ENCODE results near the gene C20orf173. TPM values are rescaled to one million over a fixed set of nuclear protein-coding genes. Genes with fewer than 3 reads are reported as not detected.
"Not testable (repeated sequence)": the region's sequence is repeated elsewhere in the genome, so short reads cannot be mapped to it uniquely, and the experiment has no call there.

The C20orf173 gene
- total RNA-seq, 2 experiments from 2014 or later = not detected

DNA sequence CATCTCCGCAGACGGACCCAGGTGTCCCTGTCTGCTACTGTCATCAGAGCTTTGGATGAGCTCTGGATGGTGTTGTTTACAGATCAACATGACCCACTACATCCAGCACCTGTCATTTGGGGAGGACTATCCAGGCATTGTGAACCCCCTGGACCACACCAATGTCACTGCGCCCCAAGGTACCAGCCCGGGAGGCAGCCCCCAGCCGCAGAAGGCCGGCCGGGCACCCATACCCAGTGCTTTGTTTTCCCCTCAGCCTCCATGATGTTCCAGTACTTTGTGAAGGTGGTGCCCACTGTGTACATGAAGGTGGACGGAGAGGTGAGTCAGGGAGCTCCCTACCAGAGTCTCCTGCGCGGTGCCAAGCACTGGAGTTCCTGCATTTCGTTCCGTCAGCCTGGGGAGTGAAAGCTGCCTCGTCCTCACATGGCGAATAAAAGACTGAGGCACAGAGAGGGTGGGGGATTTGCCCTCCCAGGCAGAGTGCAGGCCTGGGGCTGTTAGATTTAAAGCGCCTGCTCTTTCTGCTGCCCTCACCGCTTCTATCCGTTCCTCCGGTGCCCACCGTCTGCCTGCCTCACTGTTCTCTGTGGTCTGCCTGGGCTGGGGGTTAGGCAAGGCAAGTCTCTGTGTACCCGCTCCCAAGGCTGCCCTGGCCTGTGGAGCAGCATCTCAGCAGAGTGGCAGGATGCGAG is 26.6 kb upstream of the C20orf173 start:
- no peak overlapping the region for H3K4me3 ChIP-seq (ENCODE audit: low read length)
- Mint-ChIP-seq H3K4me1 (ENCODE audit: low read depth) (no peaks in the 10 kb centered on the region), H3K4me3 (no peak overlapping the region), H3K27ac (no peak overlapping the region), H3K27me3 (no peaks in the 10 kb centered on the region), H3K36me3 (ENCODE audit: low read depth) (peaks cover 42% of the 10 kb centered on the region), H3K9me3 (no peaks in the 10 kb centered on the region)
- ATAC-seq (ENCODE audit: poor library complexity) (no peak), DNase-seq (no peak)
- no peak overlapping the region for H3K27ac ChIP-seq (ENCODE audit: low read depth in 1 of 2, low read length in 2 of 2)
- CTCF ChIA-PET = no interaction called here
- peaks cover 31% of the 10 kb centered on the region for H3K36me3 ChIP-seq (ENCODE audit: insufficient read depth, low read length)
- POLR2A ChIA-PET = no interaction called here
- H3K9me3 ChIP-seq (ENCODE audit: control insufficient read depth in 1 of 2, insufficient read depth in 1 of 2, low read length in 2 of 2) = no peaks in the 10 kb centered on the region
- no peak for TF ChIP-seq CTCF (IDR thresholded peaks at IDR 0.05)
- no peaks in the 10 kb centered on the region for H3K4me1 ChIP-seq (ENCODE audit: insufficient read depth, low read length)
- intact Hi-C loops (cut with DNase I, micrococcal nuclease) = no loop called here
- H3K27me3 ChIP-seq (ENCODE audit: control insufficient read depth in 1 of 2, insufficient read depth in 2 of 2, low read length in 2 of 2) = no peaks in the 10 kb centered on the region

- H3K27me3 ChIP-seq (ENCODE audit: control insufficient read depth in 1 of 2, insufficient read depth in 2 of 2, low read length in 2 of 2); H3K27ac ChIP-seq (ENCODE audit: low read depth in 1 of 2, low read length in 2 of 2); H3K4me1 Mint-ChIP-seq (ENCODE audit: low read depth); H3K27ac Mint-ChIP-seq; H3K9me3 Mint-ChIP-seq; H3K4me3 ChIP-seq (ENCODE audit: low read length); H3K4me1 ChIP-seq (ENCODE audit: insufficient read depth, low read length); DNase-seq; POLR2A ChIA-PET; H3K9me3 ChIP-seq (ENCODE audit: control insufficient read depth in 1 of 2, insufficient read depth in 1 of 2, low read length in 2 of 2); ATAC-seq (ENCODE audit: poor library complexity); CTCF ChIA-PET; H3K4me3 Mint-ChIP-seq; intact Hi-C loops (cut with DNase I, micrococcal nuclease); H3K27me3 Mint-ChIP-seq: not testable (repeated sequence)
- H3K36me3 ChIP-seq (ENCODE audit: insufficient read depth, low read length) = peaks cover 36% of the 10 kb centered on the region
- H3K36me3 Mint-ChIP-seq (ENCODE audit: low read depth) = peaks cover 42% of the 10 kb centered on the region
Measured at GRCh38 chr20:35555461-35555860, 26.0 kb upstream of the C20orf173 start.

DNA sequence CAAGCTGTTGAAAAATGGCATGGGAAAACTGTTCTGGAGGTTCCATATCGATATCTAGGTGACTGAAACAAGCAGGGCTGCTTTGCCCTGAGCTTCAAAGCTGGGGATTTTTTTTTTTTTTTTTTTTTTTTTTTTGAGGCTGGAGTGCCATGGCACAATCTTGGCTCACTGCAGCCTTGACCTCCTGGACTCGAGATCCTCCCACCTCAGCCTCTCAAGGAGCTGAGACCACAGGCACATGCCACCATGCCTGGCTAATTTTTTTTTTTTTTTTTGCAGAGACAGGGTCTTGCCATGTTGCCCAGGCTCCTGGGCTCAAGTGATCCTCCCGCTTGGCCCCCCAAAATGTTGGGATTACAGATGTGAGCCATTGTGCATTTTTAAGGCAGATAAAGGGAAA is 23.5 kb upstream of the C20orf173 start:
- Mint-ChIP-seq H3K4me1 (ENCODE audit: low read depth) (no peaks in the 10 kb centered on the region), H3K4me3 (no peak overlapping the region), H3K36me3 (ENCODE audit: low read depth) (peaks cover 55% of the 10 kb centered on the region), H3K27ac (no peak overlapping the region), H3K27me3 (no peaks in the 10 kb centered on the region), H3K9me3 (no peaks in the 10 kb centered on the region)
- no peaks in the 10 kb centered on the region for H3K27me3 ChIP-seq (ENCODE audit: control insufficient read depth in 1 of 2, insufficient read depth in 2 of 2, low read length in 2 of 2)
- DNase-seq (no peak), ATAC-seq (ENCODE audit: poor library complexity) (no peak)
- peaks cover 54% of the 10 kb centered on the region for H3K36me3 ChIP-seq (ENCODE audit: insufficient read depth, low read length)
- TF ChIP-seq CTCF (IDR thresholded peaks at IDR 0.05) = no peak
- H3K4me1 ChIP-seq (ENCODE audit: insufficient read depth, low read length) = no peaks in the 10 kb centered on the region
- POLR2A ChIA-PET = no interaction called here
- intact Hi-C loops (cut with DNase I, micrococcal nuclease) = no loop called here
- CTCF ChIA-PET = no interaction called here
- H3K4me3 ChIP-seq (ENCODE audit: low read length) = no peak overlapping the region
- H3K27ac ChIP-seq (ENCODE audit: low read depth in 1 of 2, low read length in 2 of 2) = no peak overlapping the region
- H3K9me3 ChIP-seq (ENCODE audit: control insufficient read depth in 1 of 2, insufficient read depth in 1 of 2, low read length in 2 of 2) = no peaks in the 10 kb centered on the region

DNA sequence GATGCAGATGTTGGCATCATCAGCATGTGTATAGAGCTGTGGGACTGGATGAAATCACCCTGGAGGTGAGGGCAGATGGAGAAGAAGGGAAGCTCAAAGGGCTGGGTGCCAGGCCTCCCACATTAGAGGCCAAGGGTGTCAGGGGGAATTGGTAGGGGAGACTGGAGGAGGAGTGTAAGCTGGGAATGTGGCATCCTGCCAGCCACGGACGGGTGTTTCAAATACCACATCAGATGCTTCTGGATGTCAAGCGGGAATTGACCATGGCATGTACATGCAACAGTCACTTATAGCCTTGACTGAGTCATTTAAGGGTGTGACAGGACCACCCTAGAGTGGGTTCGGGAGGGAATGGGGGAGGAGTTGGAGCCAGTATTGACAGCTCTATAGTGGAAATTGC is 22.1 kb upstream of the C20orf173 start:
- Mint-ChIP-seq H3K9me3 (no peaks in the 10 kb centered on the region), H3K4me3 (no peak overlapping the region), H3K27ac (no peak overlapping the region), H3K4me1 (ENCODE audit: low read depth) (no peaks in the 10 kb centered on the region), H3K36me3 (ENCODE audit: low read depth) (peaks cover 47% of the 10 kb centered on the region), H3K27me3 (no peaks in the 10 kb centered on the region)
- no peak for DNase-seq
- Histone ChIP-seq H3K36me3 (ENCODE audit: insufficient read depth, low read length) (peaks cover 55% of the 10 kb centered on the region), H3K4me3 (ENCODE audit: low read length) (no peak overlapping the region), H3K27ac (ENCODE audit: low read depth in 1 of 2, low read length in 2 of 2) (no peak overlapping the region), H3K4me1 (ENCODE audit: insufficient read depth, low read length) (no peaks in the 10 kb centered on the region), H3K9me3 (ENCODE audit: control insufficient read depth in 1 of 2, insufficient read depth in 1 of 2, low read length in 2 of 2) (no peaks in the 10 kb centered on the region), H3K27me3 (ENCODE audit: control insufficient read depth in 1 of 2, insufficient read depth in 2 of 2, low read length in 2 of 2) (no peaks in the 10 kb centered on the region)
- intact Hi-C loops (cut with DNase I, micrococcal nuclease) = no loop called here
- ATAC-seq (ENCODE audit: poor library complexity) = no peak
- ChIA-PET CTCF (no interaction called here), POLR2A (interaction anchor here (0.8 kb wide), 1 partner anchor 60 kb away, joined by 3 read pairs; no protein-coding TSS in a partner anchor)
- TF ChIP-seq CTCF (IDR thresholded peaks at IDR 0.05) = no peak
